ENCODE measurements around the gene PRLH.
"Not testable (repeated sequence)": the region's sequence is repeated elsewhere in the genome, so short reads cannot be mapped to it uniquely, and the experiment has no call there.

PRLH gene

DNA sequence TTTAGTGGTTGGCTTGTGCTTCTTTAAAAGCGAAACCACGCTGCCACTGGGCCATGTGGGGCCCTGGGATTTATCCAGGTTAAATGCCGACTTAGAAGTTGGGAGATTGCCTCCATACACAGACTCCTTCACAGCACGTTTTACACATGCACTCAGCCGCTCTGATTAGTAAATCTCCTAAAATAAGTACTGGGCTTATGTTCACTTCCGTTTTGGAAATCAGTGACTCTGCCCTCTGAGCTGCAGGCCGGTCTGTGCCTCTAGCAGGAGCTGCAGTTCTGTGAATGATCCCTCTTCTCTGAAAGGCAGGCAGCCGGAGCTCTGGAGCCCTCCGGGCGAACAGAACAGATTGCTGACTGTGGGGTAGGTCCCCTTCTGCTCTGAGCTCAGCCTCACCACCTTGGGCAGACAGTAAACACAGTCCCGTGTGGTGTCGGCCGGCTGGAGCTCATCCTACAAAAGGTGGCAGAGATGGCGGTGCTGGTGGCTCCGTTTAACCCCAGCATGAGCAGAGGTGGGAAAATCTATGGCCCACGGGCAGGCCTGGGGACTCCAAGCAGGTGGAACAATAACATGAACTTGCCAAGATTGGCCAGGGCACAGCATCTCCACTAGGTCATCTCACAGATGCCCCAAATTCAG lies 34.0 kb downstream of the PRLH start:
- no peak for DNase-seq (ENCODE audit: low spot score)

GRCh38 chr2:237601453-237602116 lies 35.2 kb downstream of the PRLH start:
- no peak for DNase-seq (ENCODE audit: low spot score)

DNA sequence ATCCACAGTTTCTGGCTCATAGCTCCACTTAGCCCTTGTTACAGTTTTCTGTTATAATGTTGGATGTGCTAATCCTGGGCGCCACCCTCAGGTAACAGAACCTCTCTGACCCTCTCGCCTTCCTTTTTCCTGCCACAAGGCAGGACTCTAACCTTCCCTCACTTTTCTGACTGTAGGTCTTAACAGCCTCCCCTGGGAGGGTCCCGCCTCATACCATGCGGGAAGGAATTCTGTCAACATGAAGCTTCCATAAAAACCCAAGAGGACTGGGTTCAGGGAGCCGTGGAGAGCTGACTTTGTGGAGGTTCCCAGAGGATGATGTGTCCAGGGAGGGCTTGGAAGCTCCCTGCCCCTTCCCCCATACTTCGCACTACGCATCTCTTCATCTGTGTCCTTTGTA lies 36.0 kb downstream of the PRLH start:
- DNase-seq (ENCODE audit: low spot score), result no peak

GRCh38 chr2:237603049-237603717 lies 36.8 kb downstream of the PRLH start:
- no peak for DNase-seq (ENCODE audit: low spot score)

DNA sequence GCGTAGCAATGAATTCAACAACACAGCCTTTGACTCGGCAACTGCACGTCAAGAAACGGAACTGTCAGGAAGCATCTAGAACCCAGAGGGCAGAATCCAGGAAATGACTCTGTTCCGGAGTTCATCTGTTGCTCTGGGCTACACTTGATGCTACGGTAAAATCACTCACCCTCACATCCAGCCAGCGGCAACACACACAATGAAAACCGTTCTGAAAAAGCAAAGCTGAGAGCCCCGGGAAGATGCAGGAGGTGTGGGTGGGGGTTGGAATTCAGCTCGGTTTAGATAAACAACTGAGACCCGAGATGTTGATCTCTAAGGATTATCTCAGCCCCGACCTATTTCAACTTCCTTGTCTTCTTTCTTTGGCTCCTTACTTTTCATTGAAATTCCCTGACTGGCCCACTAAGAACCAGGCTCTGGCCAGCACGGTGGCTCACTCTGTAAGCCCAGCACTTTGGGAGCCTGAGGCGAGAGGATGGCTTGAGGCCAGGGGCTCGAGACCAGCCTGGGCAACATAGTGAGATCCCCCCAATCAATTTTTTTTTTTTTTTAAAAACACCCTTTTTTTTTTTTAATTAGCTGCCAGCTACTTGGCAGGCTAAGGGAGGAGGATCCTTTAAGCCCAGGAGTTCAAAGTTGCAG lies 37.5 kb downstream of the PRLH start:
- DNase-seq (ENCODE audit: low spot score), result no peak

DNA sequence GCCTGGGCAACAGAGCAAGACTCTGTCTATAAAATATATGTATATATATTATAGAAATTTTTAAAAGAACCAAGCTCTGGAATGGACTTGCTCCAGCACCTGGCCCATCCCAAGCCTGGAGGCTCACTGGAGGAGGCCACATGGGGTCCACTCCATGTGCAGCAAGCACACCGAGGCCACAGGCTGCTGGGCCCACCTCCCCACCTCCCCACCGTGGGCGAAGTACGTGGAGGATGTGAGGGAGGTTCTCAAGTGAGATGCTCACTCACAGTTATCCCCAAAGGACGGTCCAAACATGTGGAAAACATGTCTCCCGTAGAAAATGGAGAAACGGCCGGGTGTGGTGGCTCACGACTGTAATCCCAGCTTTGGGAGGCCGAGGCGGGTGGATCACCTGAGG lies 38.0 kb downstream of the PRLH start:
- no peak for DNase-seq (ENCODE audit: low spot score)

DNA sequence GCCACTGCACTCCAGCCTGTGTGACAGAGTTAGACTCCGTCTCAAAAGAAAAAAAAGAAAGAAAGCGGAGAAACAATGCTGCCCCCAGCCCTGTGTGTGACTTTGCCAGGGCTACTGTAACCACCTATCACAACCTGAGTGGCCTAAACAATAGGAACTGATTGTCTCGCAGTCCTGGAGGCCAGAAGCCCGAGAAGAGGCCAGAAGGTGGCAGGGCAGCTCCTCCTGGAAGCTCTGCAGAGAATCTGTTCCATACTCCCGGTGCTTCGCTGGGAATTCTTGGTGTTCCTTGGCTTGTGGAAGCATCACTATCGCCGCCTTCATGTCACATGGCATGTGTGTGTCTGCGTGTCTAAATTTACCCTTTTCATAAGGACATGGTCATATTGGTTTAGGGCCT lies 38.6 kb downstream of the PRLH start:
- DNase-seq (ENCODE audit: low spot score), result no peak

GRCh38 chr2:237606522-237606921 lies 40.1 kb downstream of the PRLH start:
- DNase-seq (ENCODE audit: low spot score), result not testable (repeated sequence)

GRCh38 chr2:237612527-237613357 lies 46.4 kb downstream of the PRLH start:
- DNase-seq (ENCODE audit: low spot score), result no peak

DNA sequence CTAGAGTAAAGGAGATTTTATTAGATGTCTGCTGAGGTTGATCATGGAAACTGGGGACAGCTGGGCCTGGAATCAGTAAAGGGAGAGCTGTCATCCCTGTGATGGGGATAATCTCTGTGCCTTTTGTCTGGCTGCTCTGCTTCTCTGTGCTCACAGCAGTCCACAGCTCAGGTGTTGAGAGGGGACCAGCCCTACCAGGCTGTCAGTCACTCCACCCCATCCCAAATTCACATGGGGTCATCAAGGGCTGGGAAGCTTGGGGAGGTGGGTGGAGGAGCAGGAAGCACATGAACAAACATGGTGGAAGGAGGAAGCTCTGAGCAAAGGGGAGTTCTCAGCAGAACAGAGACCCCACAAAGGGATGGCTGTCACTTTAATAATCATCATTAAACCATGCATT lies 47.3 kb downstream of the PRLH start:
- DNase-seq (ENCODE audit: low spot score), result no peak

DNA sequence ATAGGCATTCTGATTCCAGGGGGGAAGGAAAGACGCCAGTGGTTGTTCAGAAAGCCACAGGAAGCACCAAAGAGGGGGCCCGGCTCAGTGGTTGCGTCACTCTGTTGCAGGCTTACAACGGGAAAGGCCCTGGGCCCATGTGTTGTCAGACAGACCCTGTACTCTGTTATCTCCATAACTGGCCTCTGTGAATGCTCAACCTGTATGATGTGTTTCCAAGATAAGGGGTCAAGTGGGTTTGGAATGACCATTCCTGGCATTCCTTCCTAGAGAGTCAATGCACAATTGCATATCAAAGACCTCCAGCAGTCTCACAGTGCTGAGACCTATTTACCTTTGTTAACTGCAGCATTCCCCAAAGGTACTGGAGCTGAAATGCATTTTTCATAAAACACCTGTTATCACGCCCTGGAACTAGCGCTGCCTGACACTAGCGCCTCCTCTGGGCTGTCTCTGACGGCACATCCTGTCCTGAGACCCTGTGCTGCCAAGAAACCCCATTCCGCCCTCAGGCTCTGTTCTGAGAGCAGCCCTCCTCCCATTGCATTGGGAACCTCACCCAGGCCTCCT lies 47.9 kb downstream of the PRLH start:
- peak; percentile 63 for DNase-seq (ENCODE audit: low spot score)

DNA sequence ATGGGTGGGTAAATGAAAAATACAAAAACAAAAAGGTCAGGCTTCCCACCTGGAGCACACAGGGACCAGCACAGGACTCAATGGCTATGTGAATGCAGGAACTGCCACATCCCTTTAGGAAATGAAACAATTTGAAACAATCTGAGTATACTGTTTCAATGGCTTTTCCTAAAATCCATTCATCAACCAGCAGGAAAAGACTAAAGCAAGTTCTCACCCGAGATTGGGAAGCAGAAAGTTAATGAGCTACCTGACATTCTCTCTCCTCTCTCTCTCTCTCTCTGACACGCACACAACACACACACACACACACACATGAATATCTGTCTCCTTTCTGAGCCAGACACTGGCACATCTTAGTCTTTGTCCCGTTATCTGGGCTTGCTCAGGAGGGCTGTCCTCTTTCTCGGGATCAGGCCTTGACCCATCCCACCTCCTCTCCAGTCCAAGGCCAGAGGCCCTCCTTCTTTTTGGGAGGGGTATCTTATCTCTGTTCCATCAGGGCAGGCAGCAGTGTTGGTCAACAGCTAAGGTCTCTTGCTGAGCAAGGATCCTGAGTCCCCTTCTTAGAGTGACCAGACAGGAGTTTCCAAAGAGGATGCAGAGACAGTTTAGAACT lies 49.4 kb downstream of the PRLH start:
- no peak for DNase-seq (ENCODE audit: low spot score)

GRCh38 chr2:237616373-237616733 lies 50.0 kb downstream of the PRLH start:
- no peak for DNase-seq (ENCODE audit: low spot score)

Small RNA genes lying within 50 kb of the gene (small RNA-seq; reads per million reads assigned to genes)
- gene RNU6-1140P, result 0 to 1.2 reads per million in 2 experiments
